HEK293 (cell line): ENCODE measurements around the gene PNKD.

Experiments used
- TF ChIP-seq, protein P1 (sequence below): fragments of 450-650 bp; formaldehyde crosslinking; IDR thresholded peaks from 2 replicates; pipeline ENCODE4 v1.5.1; 2016; ENCODE audit warnings: missing biosample characterization, missing genetic modification characterization
- TF ChIP-seq, protein P2 (sequence below): sonication (generic); formaldehyde crosslinking; IDR thresholded peaks from 2 replicates; pipeline ENCODE4 v1.8.1; 2022; ENCODE audit warnings: mild to moderate bottlenecking, moderate library complexity, missing genetic modification reagents

DNA sequence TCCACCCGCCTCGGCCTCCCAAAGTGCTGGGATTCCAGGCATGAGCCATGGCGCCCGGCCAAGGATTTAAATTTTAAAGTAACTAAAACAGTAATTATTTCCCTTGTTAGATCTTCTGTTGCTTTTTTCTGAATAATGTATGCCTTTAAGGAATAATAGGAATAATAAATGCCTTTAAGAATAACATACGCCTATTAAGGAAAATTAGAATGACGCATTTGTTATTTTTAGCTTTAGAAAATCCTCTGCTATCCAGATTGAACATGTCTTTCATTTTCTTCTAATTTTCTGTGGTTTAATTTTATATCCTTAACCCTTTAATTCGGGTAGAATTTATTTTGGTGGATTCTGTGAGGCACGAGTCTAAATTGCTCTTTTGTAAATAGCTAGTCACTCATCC is 45.1 kb downstream of the PNKD start:
- TF ChIP-seq, protein P1, sequence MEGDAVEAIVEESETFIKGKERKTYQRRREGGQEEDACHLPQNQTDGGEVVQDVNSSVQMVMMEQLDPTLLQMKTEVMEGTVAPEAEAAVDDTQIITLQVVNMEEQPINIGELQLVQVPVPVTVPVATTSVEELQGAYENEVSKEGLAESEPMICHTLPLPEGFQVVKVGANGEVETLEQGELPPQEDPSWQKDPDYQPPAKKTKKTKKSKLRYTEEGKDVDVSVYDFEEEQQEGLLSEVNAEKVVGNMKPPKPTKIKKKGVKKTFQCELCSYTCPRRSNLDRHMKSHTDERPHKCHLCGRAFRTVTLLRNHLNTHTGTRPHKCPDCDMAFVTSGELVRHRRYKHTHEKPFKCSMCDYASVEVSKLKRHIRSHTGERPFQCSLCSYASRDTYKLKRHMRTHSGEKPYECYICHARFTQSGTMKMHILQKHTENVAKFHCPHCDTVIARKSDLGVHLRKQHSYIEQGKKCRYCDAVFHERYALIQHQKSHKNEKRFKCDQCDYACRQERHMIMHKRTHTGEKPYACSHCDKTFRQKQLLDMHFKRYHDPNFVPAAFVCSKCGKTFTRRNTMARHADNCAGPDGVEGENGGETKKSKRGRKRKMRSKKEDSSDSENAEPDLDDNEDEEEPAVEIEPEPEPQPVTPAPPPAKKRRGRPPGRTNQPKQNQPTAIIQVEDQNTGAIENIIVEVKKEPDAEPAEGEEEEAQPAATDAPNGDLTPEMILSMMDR = no peak
- TF ChIP-seq, protein P2, sequence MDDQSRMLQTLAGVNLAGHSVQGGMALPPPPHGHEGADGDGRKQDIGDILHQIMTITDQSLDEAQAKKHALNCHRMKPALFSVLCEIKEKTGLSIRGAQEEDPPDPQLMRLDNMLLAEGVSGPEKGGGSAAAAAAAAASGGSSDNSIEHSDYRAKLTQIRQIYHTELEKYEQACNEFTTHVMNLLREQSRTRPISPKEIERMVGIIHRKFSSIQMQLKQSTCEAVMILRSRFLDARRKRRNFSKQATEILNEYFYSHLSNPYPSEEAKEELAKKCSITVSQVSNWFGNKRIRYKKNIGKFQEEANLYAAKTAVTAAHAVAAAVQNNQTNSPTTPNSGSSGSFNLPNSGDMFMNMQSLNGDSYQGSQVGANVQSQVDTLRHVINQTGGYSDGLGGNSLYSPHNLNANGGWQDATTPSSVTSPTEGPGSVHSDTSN (CRISPR knock-in tag) = no peak
